MM.1S (cell line): Measurements from ENCODE around the gene SLC39A7.

ENCODE experiments used
- DNase-seq: peaks from one replicate; pipeline ENCODE4 v3.0.0-alpha.2; 2015
- H2AFZ ChIP-seq: fragments of 300-600 bp; sonication (generic); 2 replicates; pipeline ENCODE4 v1.6.0; 2016; ENCODE audit warnings: antibody characterized with exemption, low read length
- H3F3A ChIP-seq: fragments of 300-600 bp; sonication (generic); 2 replicates; pipeline ENCODE4 v1.6.1; 2016; ENCODE audit warnings: mild to moderate bottlenecking, antibody characterized with exemption, low read length, moderate library complexity, mixed read lengths; ENCODE audit not compliant: insufficient read depth
- H3K27ac ChIP-seq: fragments of 300-600 bp; sonication (generic); 2 replicates; pipeline ENCODE4 v1.5.1; 2016; ENCODE audit warnings: mild to moderate bottlenecking, low read length
- H3K27me3 ChIP-seq: fragments of 300-600 bp; sonication (generic); replicated peaks from 2 replicates; pipeline ENCODE4 v1.6.0; 2016; ENCODE audit warnings: low read length; ENCODE audit not compliant: insufficient read depth
- H3K36me3 ChIP-seq: fragments of 300-600 bp; sonication (generic); replicated peaks from 2 replicates; pipeline ENCODE4 v1.6.1; 2016; ENCODE audit warnings: mild to moderate bottlenecking, low read length, mixed read lengths; ENCODE audit not compliant: insufficient read depth
- H3K4me1 ChIP-seq: fragments of 300-600 bp; sonication (generic); 2 replicates; pipeline ENCODE4 v1.6.1; 2016; ENCODE audit warnings: low read length, mixed read lengths
- H3K4me2 ChIP-seq: fragments of 300-600 bp; sonication (generic); 2 replicates; pipeline ENCODE4 v1.6.0; 2016; ENCODE audit warnings: low read depth, low read length
- H3K4me3 ChIP-seq: fragments of 300-600 bp; sonication (generic); 2 replicates; pipeline ENCODE4 v1.5.1; 2016; ENCODE audit warnings: low read length, mixed read lengths
- H3K79me2 ChIP-seq: fragments of 300-600 bp; sonication (generic); 2 replicates; pipeline ENCODE4 v1.6.1; 2016; ENCODE audit warnings: mixed run types, low read length, mixed read lengths
- H3K9ac ChIP-seq: fragments of 300-600 bp; sonication (generic); 2 replicates; pipeline ENCODE4 v1.6.1; 2016; ENCODE audit warnings: low read length, mixed read lengths
- H3K9me2 ChIP-seq: fragments of 300-600 bp; sonication (generic); replicated peaks from 2 replicates; pipeline ENCODE4 v1.6.1; 2016; ENCODE audit warnings: mild to moderate bottlenecking, low read length, mixed read lengths; ENCODE audit not compliant: insufficient read depth
- H3K9me3 ChIP-seq: fragments of 300-600 bp; sonication (generic); replicated peaks from 2 replicates; pipeline ENCODE4 v1.6.1; 2016; ENCODE audit warnings: mild to moderate bottlenecking, low read length, mixed read lengths; ENCODE audit not compliant: insufficient read depth
- H4K20me1 ChIP-seq: fragments of 300-600 bp; sonication (generic); 2 replicates; pipeline ENCODE4 v1.6.1; 2016; ENCODE audit warnings: mild to moderate bottlenecking, low read length, moderate library complexity, mixed read lengths; ENCODE audit not compliant: insufficient read depth
- EZH2 ChIP-seq: fragments of 300-600 bp; sonication (generic); optimal IDR thresholded peaks from 2 replicates; pipeline ENCODE3; 2017; ENCODE audit warnings: low read depth, mild to moderate bottlenecking, antibody characterized with exemption, low read length, mixed read lengths
- EZH2phosphoT487 ChIP-seq: fragments of 300-600 bp; sonication (generic); IDR thresholded peaks from 2 replicates; pipeline ENCODE4 v1.6.1; 2018; ENCODE audit warnings: antibody characterized with exemption, low read length
- TF ChIP-seq, protein P1 (sequence below): fragments of 300-600 bp; sonication (generic); IDR thresholded peaks from 2 replicates; pipeline ENCODE4 v1.5.1; 2016; ENCODE audit warnings: antibody characterized with exemption, low read length, mixed read lengths

The SLC39A7 gene

GRCh38 chr6:33168284-33168601 is 32.4 kb upstream of the SLC39A7 start:
- no peak for DNase-seq
- H3K9me2 ChIP-seq = no peaks in the 10 kb centered on the region
- H3K9ac ChIP-seq = no peak overlapping the region
- H4K20me1 ChIP-seq = no peaks in the 10 kb centered on the region
- no peak overlapping the region for H3K4me2 ChIP-seq
- H3F3A ChIP-seq = no peaks in the 10 kb centered on the region
- H3K36me3 ChIP-seq = no peaks in the 10 kb centered on the region
- no peak overlapping the region for H3K4me3 ChIP-seq
- H3K79me2 ChIP-seq = no peaks in the 10 kb centered on the region
- H3K27ac ChIP-seq = no peak overlapping the region
- peaks cover 29% of the 10 kb centered on the region for H3K27me3 ChIP-seq
- TF ChIP-seq EZH2 (no peak), EZH2phosphoT487 (no peak)
- TF ChIP-seq, protein P1, sequence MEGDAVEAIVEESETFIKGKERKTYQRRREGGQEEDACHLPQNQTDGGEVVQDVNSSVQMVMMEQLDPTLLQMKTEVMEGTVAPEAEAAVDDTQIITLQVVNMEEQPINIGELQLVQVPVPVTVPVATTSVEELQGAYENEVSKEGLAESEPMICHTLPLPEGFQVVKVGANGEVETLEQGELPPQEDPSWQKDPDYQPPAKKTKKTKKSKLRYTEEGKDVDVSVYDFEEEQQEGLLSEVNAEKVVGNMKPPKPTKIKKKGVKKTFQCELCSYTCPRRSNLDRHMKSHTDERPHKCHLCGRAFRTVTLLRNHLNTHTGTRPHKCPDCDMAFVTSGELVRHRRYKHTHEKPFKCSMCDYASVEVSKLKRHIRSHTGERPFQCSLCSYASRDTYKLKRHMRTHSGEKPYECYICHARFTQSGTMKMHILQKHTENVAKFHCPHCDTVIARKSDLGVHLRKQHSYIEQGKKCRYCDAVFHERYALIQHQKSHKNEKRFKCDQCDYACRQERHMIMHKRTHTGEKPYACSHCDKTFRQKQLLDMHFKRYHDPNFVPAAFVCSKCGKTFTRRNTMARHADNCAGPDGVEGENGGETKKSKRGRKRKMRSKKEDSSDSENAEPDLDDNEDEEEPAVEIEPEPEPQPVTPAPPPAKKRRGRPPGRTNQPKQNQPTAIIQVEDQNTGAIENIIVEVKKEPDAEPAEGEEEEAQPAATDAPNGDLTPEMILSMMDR = no peak
- no peaks in the 10 kb centered on the region for H3K9me3 ChIP-seq
- H2AFZ ChIP-seq = no peak overlapping the region
- no peaks in the 10 kb centered on the region for H3K4me1 ChIP-seq

GRCh38 chr6:33168639-33169038 is 32.0 kb upstream of the SLC39A7 start:
- Histone ChIP-seq H3F3A (no peaks in the 10 kb centered on the region), H3K79me2 (no peaks in the 10 kb centered on the region), H4K20me1 (no peaks in the 10 kb centered on the region), H3K27ac (no peak overlapping the region), H3K9me2 (no peaks in the 10 kb centered on the region), H3K4me2 (no peak overlapping the region), H3K4me3 (no peak overlapping the region), H2AFZ (no peak overlapping the region), H3K9me3 (no peaks in the 10 kb centered on the region), H3K9ac (no peak overlapping the region), H3K36me3 (no peaks in the 10 kb centered on the region), H3K4me1 (no peaks in the 10 kb centered on the region), H3K27me3 (peaks cover 31% of the 10 kb centered on the region)
- DNase-seq = no peak
- no peak for TF ChIP-seq EZH2
- TF ChIP-seq, protein P1 = no peak
- no peak for TF ChIP-seq EZH2phosphoT487

- no peaks in the 10 kb centered on the region for H3K4me1 ChIP-seq
- no peak overlapping the region for H2AFZ ChIP-seq
- no peak for DNase-seq
- no peaks in the 10 kb centered on the region for H3K79me2 ChIP-seq
- H3K27ac ChIP-seq = no peak overlapping the region
- no peak overlapping the region for H3K4me2 ChIP-seq
- H3K9me2 ChIP-seq = no peaks in the 10 kb centered on the region
- no peaks in the 10 kb centered on the region for H4K20me1 ChIP-seq
- no peaks in the 10 kb centered on the region for H3K36me3 ChIP-seq
- H3K9ac ChIP-seq = no peak overlapping the region
- no peaks in the 10 kb centered on the region for H3F3A ChIP-seq
- no peak overlapping the region for H3K4me3 ChIP-seq
- peaks cover 28% of the 10 kb centered on the region for H3K27me3 ChIP-seq
- no peaks in the 10 kb centered on the region for H3K9me3 ChIP-seq
- TF ChIP-seq, protein P1 = no peak
- TF ChIP-seq EZH2phosphoT487 (no peak), EZH2 (no peak)
Observed at GRCh38 chr6:33169291-33170175, 31.1 kb upstream of the SLC39A7 start.
